Neuronal stem cell (in vitro differentiated cells): ENCODE data around the gene TMCC2.

Source experiments
- DNase-seq: peaks from one replicate; pipeline ENCODE4 v3.0.0-alpha.2; 2013; ENCODE audit warnings: low spot score
- H2AFZ ChIP-seq: one replicate; pipeline ENCODE4 v1.6.1; 2013; ENCODE audit warnings: mild to moderate bottlenecking, low read length, inconsistent platforms
- H2AK5ac ChIP-seq: 2 replicates; pipeline ENCODE4 v1.6.1; 2013; ENCODE audit warnings: low read depth, mild to moderate bottlenecking, inconsistent platforms, low read length, moderate library complexity, mixed read lengths
- H2BK120ac ChIP-seq: 2 replicates; pipeline ENCODE4 v1.6.1; 2013; ENCODE audit warnings: low read depth, mild to moderate bottlenecking, inconsistent platforms, low read length, moderate library complexity, mixed read lengths
- H2BK12ac ChIP-seq: one replicate; pipeline ENCODE4 v1.6.1; 2013; ENCODE audit warnings: low read length, inconsistent platforms
- H2BK15ac ChIP-seq: 2 replicates; pipeline ENCODE4 v1.6.1; 2013; ENCODE audit warnings: mild to moderate bottlenecking, low read length, inconsistent platforms, mixed read lengths
- H2BK5ac ChIP-seq: one replicate; pipeline ENCODE4 v1.6.1; 2013; ENCODE audit warnings: inconsistent platforms, mild to moderate bottlenecking, low read length, moderate library complexity
- H3K14ac ChIP-seq: one replicate; pipeline ENCODE4 v1.6.1; 2013; ENCODE audit warnings: low read length, inconsistent platforms
- H3K18ac ChIP-seq: 2 replicates; pipeline ENCODE4 v1.6.1; 2013; ENCODE audit warnings: low read length, inconsistent platforms
- H3K23ac ChIP-seq: 2 replicates; pipeline ENCODE4 v1.6.1; 2013; ENCODE audit warnings: low read depth, mild to moderate bottlenecking, mixed read lengths, low read length, inconsistent platforms; ENCODE audit not compliant: poor library complexity
- H3K27ac ChIP-seq: replicated peaks from 3 replicates; pipeline ENCODE4 v1.5.1; 2013; ENCODE audit warnings: low read length, inconsistent platforms
- H3K27me3 ChIP-seq, 3 experiments: 2 replicates each; pipeline ENCODE4 v1.6.1; 2013; ENCODE audit warnings: low read length in 3 of 3, mild to moderate bottlenecking in 2 of 3, inconsistent platforms in 1 of 3, low read depth in 1 of 3, mixed read lengths in 1 of 3, moderate library complexity in 1 of 3; ENCODE audit not compliant: control insufficient read depth in 3 of 3, insufficient read depth in 3 of 3
- H3K36me3 ChIP-seq, 2 donors: replicated peaks in 1 of 2; 2 replicates each; pipeline ENCODE4 v1.6.1; 2013; ENCODE audit warnings: low read length in 2 of 2; ENCODE audit not compliant: control insufficient read depth in 2 of 2, insufficient read depth in 2 of 2
- H3K4ac ChIP-seq: 2 replicates; pipeline ENCODE4 v1.6.1; 2013; ENCODE audit warnings: inconsistent platforms, mild to moderate bottlenecking, low read length, moderate library complexity
- H3K4me1 ChIP-seq, 2 donors: 1 replicate in 1 of 2; 2 replicates in 1 of 2; pipeline ENCODE4 v1.6.1; 2013; ENCODE audit warnings: low read length in 2 of 2, low read depth in 1 of 2; ENCODE audit not compliant: control insufficient read depth in 2 of 2, insufficient read depth in 1 of 2
- H3K4me2 ChIP-seq: one replicate; pipeline ENCODE4 v1.6.1; 2013; ENCODE audit warnings: mild to moderate bottlenecking, low read length, inconsistent platforms; ENCODE audit not compliant: insufficient read depth, poor library complexity, severe bottlenecking
- H3K4me3 ChIP-seq, 2 donors: 2 replicates each; pipeline ENCODE4 v1.5.1; 2013; ENCODE audit warnings: low read length in 2 of 2, mild to moderate bottlenecking in 2 of 2, inconsistent platforms in 1 of 2, moderate library complexity in 1 of 2
- H3K79me1 ChIP-seq: one replicate; pipeline ENCODE4 v1.6.1; 2013; ENCODE audit warnings: low read depth, mild to moderate bottlenecking, inconsistent platforms, low read length, moderate library complexity
- H3K9ac ChIP-seq: one replicate; pipeline ENCODE4 v1.6.1; 2013; ENCODE audit warnings: mild to moderate bottlenecking, low read depth, low read length, inconsistent platforms; ENCODE audit not compliant: poor library complexity
- H3K9me3 ChIP-seq, 2 donors: replicated peaks in 1 of 2; 2 replicates each; pipeline versions ENCODE3 to v1.6.1; 2013; ENCODE audit warnings: low read length in 2 of 2, mild to moderate bottlenecking in 2 of 2, inconsistent platforms in 1 of 2, low read depth in 1 of 2, mixed read lengths in 1 of 2, moderate library complexity in 1 of 2; ENCODE audit not compliant: control insufficient read depth in 2 of 2, insufficient read depth in 1 of 2
- H4K8ac ChIP-seq: one replicate; pipeline ENCODE4 v1.6.1; 2013; ENCODE audit warnings: low read depth, mild to moderate bottlenecking, inconsistent platforms, low read length, moderate library complexity
- H4K91ac ChIP-seq: one replicate; pipeline ENCODE4 v1.6.1; 2013; ENCODE audit warnings: low read length, low read depth, mild to moderate bottlenecking, inconsistent platforms; ENCODE audit not compliant: poor library complexity
- WGBS, 2 donors: extraction: QIAGEN DNeasy Blood & Tissue Kit; methylation state at CpG; one replicate each; pipeline ENCODE4 v1.1.7; 2013; ENCODE audit warnings: missing lambda C conversion rate in 2 of 2, mixed read lengths in 1 of 2; ENCODE audit not compliant: insufficient read length in 2 of 2, insufficient replicate concordance in 1 of 2; ENCODE audit errors: extremely low coverage in 2 of 2; 5-methylcytosine and 5-hydroxymethylcytosine counted together

TMCC2 gene

GRCh38 chr1:205270764-205271163 lies 43.0 kb downstream of the TMCC2 start:
- no CpG with 5 or more reads among the region's 8 CpGs for WGBS, 2 donors

DNA sequence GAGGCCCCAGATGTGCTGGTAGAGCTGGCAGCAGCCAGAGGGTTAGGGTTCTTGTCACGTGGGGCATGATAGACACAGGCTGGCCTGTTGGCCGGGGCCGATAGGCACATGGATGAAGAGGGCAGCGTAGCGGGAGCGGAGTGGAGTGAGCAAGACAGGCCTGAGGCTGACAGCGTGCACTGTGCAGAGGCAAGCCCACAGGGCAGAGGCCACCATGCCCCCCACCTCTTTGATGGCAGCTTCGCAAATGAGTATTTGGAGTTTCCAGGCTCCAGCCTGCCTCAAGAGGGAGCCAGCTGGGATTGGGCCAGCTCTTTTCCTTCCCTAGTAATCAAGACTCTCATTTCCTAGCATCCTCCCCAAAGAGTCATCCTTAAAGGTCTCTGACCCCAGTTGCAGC lies 43.5 kb downstream of the TMCC2 start:
- Histone ChIP-seq H3K27me3 (no peaks in the 10 kb centered on the region), H2BK12ac (no peak overlapping the region)
- no CpG with 5 or more reads among the region's 8 CpGs for WGBS, 2 donors

More at GRCh38 chr1:205270764-205271163, 43.0 kb downstream of the TMCC2 start:
- Histone ChIP-seq H2BK15ac (peak overlapping the region; percentile 32), H3K18ac (no peak overlapping the region), H3K4ac (no peak overlapping the region), H3K23ac (peak overlapping the region; percentile 44), H3K4me2 (no peak overlapping the region), H4K91ac (no peak overlapping the region), H4K8ac (no peak overlapping the region), H3K9ac (peak overlapping the region; percentile 9), H2BK120ac (peak overlapping the region; percentile 79), H3K36me3 (peaks cover 7% of the 10 kb centered on the region in 2 donors), H3K27ac (no peak overlapping the region), H2AK5ac (peak overlapping the region; percentile 30), H3K4me1 (peaks cover 27 to 41% of the 10 kb centered on the region in 2 donors), H2BK5ac (no peak overlapping the region), H3K9me3 (peaks cover 0 to 2% of the 10 kb centered on the region in 2 donors), H2AFZ (no peak overlapping the region), H3K27me3 (no peaks in the 10 kb centered on the region), H3K79me1 (peaks cover 4% of the 10 kb centered on the region), H3K14ac (no peak overlapping the region), H3K4me3 (no peak overlapping the region), H2BK12ac (peak overlapping the region; percentile 61)
- DNase-seq = no peak

GRCh38 chr1:205271745-205272144 lies 44.0 kb downstream of the TMCC2 start:
- Histone ChIP-seq H2BK15ac (peak overlapping the region; percentile 68), H3K18ac (peak overlapping the region; percentile 74), H2AFZ (no peak overlapping the region), H3K9me3 (peaks cover 0 to 2% of the 10 kb centered on the region in 2 donors), H3K27ac (no peak overlapping the region), H2AK5ac (peak overlapping the region; percentile 30), H2BK5ac (no peak overlapping the region), H3K27me3 (no peaks in the 10 kb centered on the region), H2BK120ac (no peak overlapping the region), H3K23ac (peak overlapping the region; percentile 38), H3K79me1 (peaks cover 4% of the 10 kb centered on the region), H3K14ac (peak overlapping the region; percentile 72), H3K4ac (peak overlapping the region; percentile 46), H4K91ac (no peak overlapping the region), H2BK12ac (peak overlapping the region; percentile 48), H3K9ac (peak overlapping the region; percentile 22), H3K4me3 (peak overlapping the region in 1 of 2 donors; percentile 33), H3K4me1 (peaks cover 27 to 38% of the 10 kb centered on the region in 2 donors), H3K4me2 (no peak overlapping the region), H3K36me3 (peaks cover 7% of the 10 kb centered on the region in 2 donors), H4K8ac (no peak overlapping the region)
- no peak for DNase-seq
- WGBS, 2 donors = no CpG with 5 or more reads among the region's 18 CpGs

More for the DNA sequence above, 43.5 kb downstream of the TMCC2 start:
- H2BK5ac ChIP-seq = no peak overlapping the region
- peak overlapping the region; percentile 32 for H2BK15ac ChIP-seq
- H2AK5ac ChIP-seq = peak overlapping the region; percentile 30
- H3K23ac ChIP-seq = peak overlapping the region; percentile 44
- no peak overlapping the region for H3K4me3 ChIP-seq
- H3K9ac ChIP-seq = peak overlapping the region; percentile 9
- H2AFZ ChIP-seq = no peak overlapping the region
- H3K36me3 ChIP-seq = peaks cover 7% of the 10 kb centered on the region in 2 donors
- H3K14ac ChIP-seq = no peak overlapping the region
- no peak overlapping the region for H3K27ac ChIP-seq
- H3K4ac ChIP-seq = no peak overlapping the region
- no peak overlapping the region for H3K4me2 ChIP-seq
- no peak for DNase-seq
- H3K79me1 ChIP-seq = peaks cover 4% of the 10 kb centered on the region
- peak overlapping the region; percentile 79 for H2BK120ac ChIP-seq
- H3K18ac ChIP-seq = peak overlapping the region; percentile 6
- H4K8ac ChIP-seq = no peak overlapping the region
- peaks cover 29 to 41% of the 10 kb centered on the region in 2 donors for H3K4me1 ChIP-seq
- H4K91ac ChIP-seq = no peak overlapping the region
- peaks cover 0 to 2% of the 10 kb centered on the region in 2 donors for H3K9me3 ChIP-seq

DNA sequence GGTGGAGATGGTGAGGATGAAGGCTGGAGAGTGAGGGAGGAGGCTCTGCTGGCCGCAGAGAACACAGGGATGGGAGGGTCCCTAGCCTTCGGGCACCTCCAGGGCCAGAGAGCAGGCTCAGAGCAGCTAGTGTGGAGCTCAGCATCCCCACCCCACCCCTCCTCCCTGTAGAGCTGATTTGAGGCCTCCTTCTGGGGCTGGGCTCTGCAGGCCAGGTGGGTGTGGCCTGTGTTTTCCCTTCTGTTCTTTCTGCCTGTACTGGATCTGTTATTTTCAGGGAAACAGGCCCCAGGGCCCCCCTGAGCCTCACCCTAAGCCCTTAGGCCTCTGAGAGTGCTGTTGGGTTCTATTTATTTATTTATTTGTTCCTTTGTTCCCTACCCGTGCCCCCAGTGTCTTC lies 44.8 kb downstream of the TMCC2 start:
- no peak overlapping the region for H3K4me2 ChIP-seq
- H3K9me3 ChIP-seq = peaks cover 0 to 2% of the 10 kb centered on the region in 2 donors
- H3K4me3 ChIP-seq = no peak overlapping the region
- no peak overlapping the region for H2BK5ac ChIP-seq
- no peak overlapping the region for H3K23ac ChIP-seq
- H2BK15ac ChIP-seq = peak overlapping the region; percentile 67
- peaks cover 4% of the 10 kb centered on the region for H3K79me1 ChIP-seq
- DNase-seq = no peak
- peaks cover 27 to 35% of the 10 kb centered on the region in 2 donors for H3K4me1 ChIP-seq
- H3K27me3 ChIP-seq = no peaks in the 10 kb centered on the region
- peak overlapping the region; percentile 28 for H2AK5ac ChIP-seq
- no peak overlapping the region for H4K8ac ChIP-seq
- H3K9ac ChIP-seq = no peak overlapping the region
- WGBS, 2 donors = no CpG with 5 or more reads among the region's 3 CpGs
- H3K27ac ChIP-seq = peak overlapping the region; percentile 35
- H3K36me3 ChIP-seq = peaks cover 7% of the 10 kb centered on the region in 2 donors
- H3K18ac ChIP-seq = peak overlapping the region; percentile 5
- H3K4ac ChIP-seq = no peak overlapping the region
- no peak overlapping the region for H2BK12ac ChIP-seq
- no peak overlapping the region for H3K14ac ChIP-seq
- H2BK120ac ChIP-seq = no peak overlapping the region
- H2AFZ ChIP-seq = no peak overlapping the region
- no peak overlapping the region for H4K91ac ChIP-seq
